GM19397 (cell line): ENCODE results near the gene LMOD3.

ENCODE experiments used
- ATAC-seq: cut with Tn5 transposase; IDR thresholded peaks from one replicate; pipeline ENCODE4 v1.9.1; 2021; ENCODE audit warnings: mild to moderate bottlenecking, moderate library complexity; ENCODE audit not compliant: unreplicated experiment

LMOD3 gene

GRCh38 chr3:69126216-69126615 is 3.8 kb upstream of the LMOD3 start:
- ATAC-seq = no peak

GRCh38 chr3:69121950-69122349 is 445 bp downstream of the LMOD3 start:
- ATAC-seq = no peak

GRCh38 chr3:69121513-69121912 is 882 bp downstream of the LMOD3 start:
- ATAC-seq = no peak

GRCh38 chr3:69120879-69121464 is 1.4 kb downstream of the LMOD3 start:
- peak; percentile 83 for ATAC-seq

- no peak for ATAC-seq
Observed at GRCh38 chr3:69119681-69120080, 2.7 kb downstream of the LMOD3 start.

- ATAC-seq = no peak
Observed at GRCh38 chr3:69119138-69119537, 3.3 kb downstream of the LMOD3 start.

- ATAC-seq = no peak
Observed at GRCh38 chr3:69118555-69118954, 3.8 kb downstream of the LMOD3 start.

- no peak for ATAC-seq
Observed at GRCh38 chr3:69116897-69117296, 5.5 kb downstream of the LMOD3 start.

- no peak for ATAC-seq
Observed at GRCh38 chr3:69116162-69116561, 6.2 kb downstream of the LMOD3 start.

GRCh38 chr3:69115731-69116130 is 6.7 kb downstream of the LMOD3 start:
- no peak for ATAC-seq

GRCh38 chr3:69113536-69113935 is 8.9 kb downstream of the LMOD3 start:
- ATAC-seq = no peak

- no peak for ATAC-seq
Observed at GRCh38 chr3:69110941-69111546, 11.4 kb downstream of the LMOD3 start.

GRCh38 chr3:69108811-69109210 is 13.6 kb downstream of the LMOD3 start:
- ATAC-seq = no peak

GRCh38 chr3:69107841-69108240 is 14.6 kb downstream of the LMOD3 start:
- no peak for ATAC-seq

GRCh38 chr3:69105320-69105719 is 17.1 kb downstream of the LMOD3 start:
- no peak for ATAC-seq

GRCh38 chr3:69104586-69104985 is 17.8 kb downstream of the LMOD3 start:
- ATAC-seq = no peak

- no peak for ATAC-seq
Observed at GRCh38 chr3:69103123-69103522, 19.3 kb downstream of the LMOD3 start.

- no peak for ATAC-seq
Observed at GRCh38 chr3:69102384-69102783, 20.0 kb downstream of the LMOD3 start.

GRCh38 chr3:69099576-69099975 is 22.8 kb downstream of the LMOD3 start:
- ATAC-seq = no peak

GRCh38 chr3:69097407-69098086 is 24.8 kb downstream of the LMOD3 start:
- ATAC-seq = no peak

GRCh38 chr3:69096299-69096698 is 26.1 kb downstream of the LMOD3 start:
- ATAC-seq = no peak

GRCh38 chr3:69095636-69096035 is 26.8 kb downstream of the LMOD3 start:
- ATAC-seq = no peak
